Endothelial cell of umbilical vein (primary cell): Measurements from ENCODE around the gene BCS1L.

Source experiments
- GATA2 ChIP-seq: IDR thresholded peaks from 2 replicates; pipeline ENCODE4 v1.7.0; 2011; ENCODE audit warnings: low read depth, mild to moderate bottlenecking, moderate library complexity, mixed read lengths, low read length; ENCODE audit not compliant: insufficient read length, insufficient read depth
- POLR2A ChIP-seq: IDR thresholded peaks from 2 replicates; pipeline ENCODE4 v1.6.1; 2012; ENCODE audit warnings: low read depth, mild to moderate bottlenecking, control low read depth, low read length
- POLR2AphosphoS5 ChIP-seq: IDR thresholded peaks from 2 replicates; pipeline ENCODE4 v1.6.1; 2012; ENCODE audit warnings: low read depth, mild to moderate bottlenecking, control low read depth, low read length, moderate library complexity; ENCODE audit not compliant: insufficient read depth
- TF ChIP-seq, protein P1 (sequence below), 2 donors: IDR thresholded peaks; 1 replicate in 1 of 2; 2 replicates in 1 of 2; pipeline ENCODE4 v1.5.1; 2011; ENCODE audit warnings: low read length in 2 of 2, mild to moderate bottlenecking in 2 of 2, moderate library complexity in 2 of 2, control low read depth in 1 of 2, inconsistent platforms in 1 of 2, low read depth in 1 of 2; ENCODE audit not compliant: insufficient read depth in 1 of 2; ENCODE audit errors: extremely low read depth in 1 of 2

DNA sequence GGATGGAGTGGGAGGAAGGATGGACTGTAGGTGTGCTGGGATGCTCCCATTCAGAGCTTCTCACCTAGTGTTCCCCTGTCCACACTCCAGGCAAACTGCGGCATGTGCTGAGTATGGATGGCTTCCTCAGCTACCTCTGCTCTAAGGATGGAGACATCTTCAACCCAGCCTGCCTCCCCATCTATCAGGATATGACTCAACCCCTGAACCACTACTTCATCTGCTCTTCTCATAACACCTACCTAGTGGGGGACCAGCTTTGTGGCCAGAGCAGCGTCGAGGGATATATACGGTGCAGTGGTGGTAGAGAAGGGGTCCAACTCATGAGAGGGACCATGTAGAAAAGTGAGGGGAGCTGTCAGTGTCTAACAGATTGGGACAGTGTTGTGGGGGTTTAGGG is 31.5 kb upstream of the BCS1L start:
- TF ChIP-seq, protein P1, sequence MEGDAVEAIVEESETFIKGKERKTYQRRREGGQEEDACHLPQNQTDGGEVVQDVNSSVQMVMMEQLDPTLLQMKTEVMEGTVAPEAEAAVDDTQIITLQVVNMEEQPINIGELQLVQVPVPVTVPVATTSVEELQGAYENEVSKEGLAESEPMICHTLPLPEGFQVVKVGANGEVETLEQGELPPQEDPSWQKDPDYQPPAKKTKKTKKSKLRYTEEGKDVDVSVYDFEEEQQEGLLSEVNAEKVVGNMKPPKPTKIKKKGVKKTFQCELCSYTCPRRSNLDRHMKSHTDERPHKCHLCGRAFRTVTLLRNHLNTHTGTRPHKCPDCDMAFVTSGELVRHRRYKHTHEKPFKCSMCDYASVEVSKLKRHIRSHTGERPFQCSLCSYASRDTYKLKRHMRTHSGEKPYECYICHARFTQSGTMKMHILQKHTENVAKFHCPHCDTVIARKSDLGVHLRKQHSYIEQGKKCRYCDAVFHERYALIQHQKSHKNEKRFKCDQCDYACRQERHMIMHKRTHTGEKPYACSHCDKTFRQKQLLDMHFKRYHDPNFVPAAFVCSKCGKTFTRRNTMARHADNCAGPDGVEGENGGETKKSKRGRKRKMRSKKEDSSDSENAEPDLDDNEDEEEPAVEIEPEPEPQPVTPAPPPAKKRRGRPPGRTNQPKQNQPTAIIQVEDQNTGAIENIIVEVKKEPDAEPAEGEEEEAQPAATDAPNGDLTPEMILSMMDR (IDR thresholded peaks at IDR 0.05; ENCODE audit: extremely low read depth in 1 of 2, insufficient read depth in 1 of 2, low read depth in 1 of 2, low read length in 2 of 2), result no peak
- TF ChIP-seq POLR2A (no peak), POLR2AphosphoS5 (no peak), GATA2 (no peak)
